ENCODE results near the gene TCEA3. TPM values are rescaled to one million over a fixed set of nuclear protein-coding genes. Genes with fewer than 3 reads are reported as not detected.
"Not testable (repeated sequence)": the region's sequence is repeated elsewhere in the genome, so short reads cannot be mapped to it uniquely, and the experiment has no call there.

TCEA3 gene
- total RNA-seq, 1 experiment from 2014 or later: not detected

DNA sequence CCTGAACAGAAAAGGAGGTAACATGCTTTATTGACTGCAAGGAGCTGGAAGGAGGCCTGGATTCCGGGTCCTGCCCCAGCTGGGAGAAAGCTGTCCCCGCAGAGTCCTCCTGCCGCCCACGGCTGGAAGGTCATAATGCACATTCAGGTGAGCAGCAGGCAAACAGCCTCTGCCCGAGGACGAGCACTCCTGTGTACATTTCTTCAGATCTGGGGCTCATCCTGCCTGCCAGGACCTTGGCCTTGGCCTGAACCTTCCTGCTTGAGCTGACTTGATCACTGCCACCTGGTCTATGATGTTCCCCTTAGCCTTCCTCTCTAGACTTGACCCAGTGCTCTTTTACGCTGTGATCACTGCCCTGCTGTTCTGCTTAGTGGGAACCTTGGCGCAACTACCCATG, 37.1 kb downstream of the TCEA3 start:
- DNase-seq: no peak
- no peak overlapping the region for H3K4me3 ChIP-seq
- no peaks in the 10 kb centered on the region for H3K36me3 ChIP-seq
- H3K27me3 ChIP-seq: no peaks in the 10 kb centered on the region
- no peaks in the 10 kb centered on the region for H3K9me3 ChIP-seq

DNA sequence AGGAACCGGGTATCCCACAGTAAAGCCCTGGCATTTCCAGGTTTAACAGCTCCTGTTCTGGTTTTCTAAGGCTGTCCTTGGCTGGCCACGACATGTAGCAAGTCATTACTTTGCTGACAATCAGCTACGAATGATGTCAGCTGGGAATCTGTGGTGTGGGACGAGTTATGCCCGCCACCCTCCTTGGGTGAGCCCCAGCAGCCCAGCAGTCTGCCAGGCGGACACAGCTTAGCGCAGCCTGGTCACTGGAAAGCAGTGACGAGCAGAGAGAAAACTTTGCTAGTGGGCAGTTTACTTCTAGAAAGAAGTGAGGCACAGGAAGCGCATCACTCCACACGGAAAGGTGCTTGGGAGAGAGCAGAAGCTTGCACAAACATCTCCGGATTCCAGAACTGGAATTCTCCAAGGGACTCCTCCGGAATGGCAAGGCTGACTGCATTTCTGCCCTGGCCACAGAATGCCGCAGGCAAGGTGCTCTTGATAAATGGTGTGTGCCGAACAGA, 39.4 kb downstream of the TCEA3 start:
- DNase-seq: no peak
- Histone ChIP-seq H3K4me3 (no peak overlapping the region), H3K27me3 (no peaks in the 10 kb centered on the region), H3K9me3 (no peaks in the 10 kb centered on the region), H3K36me3 (no peaks in the 10 kb centered on the region)

DNA sequence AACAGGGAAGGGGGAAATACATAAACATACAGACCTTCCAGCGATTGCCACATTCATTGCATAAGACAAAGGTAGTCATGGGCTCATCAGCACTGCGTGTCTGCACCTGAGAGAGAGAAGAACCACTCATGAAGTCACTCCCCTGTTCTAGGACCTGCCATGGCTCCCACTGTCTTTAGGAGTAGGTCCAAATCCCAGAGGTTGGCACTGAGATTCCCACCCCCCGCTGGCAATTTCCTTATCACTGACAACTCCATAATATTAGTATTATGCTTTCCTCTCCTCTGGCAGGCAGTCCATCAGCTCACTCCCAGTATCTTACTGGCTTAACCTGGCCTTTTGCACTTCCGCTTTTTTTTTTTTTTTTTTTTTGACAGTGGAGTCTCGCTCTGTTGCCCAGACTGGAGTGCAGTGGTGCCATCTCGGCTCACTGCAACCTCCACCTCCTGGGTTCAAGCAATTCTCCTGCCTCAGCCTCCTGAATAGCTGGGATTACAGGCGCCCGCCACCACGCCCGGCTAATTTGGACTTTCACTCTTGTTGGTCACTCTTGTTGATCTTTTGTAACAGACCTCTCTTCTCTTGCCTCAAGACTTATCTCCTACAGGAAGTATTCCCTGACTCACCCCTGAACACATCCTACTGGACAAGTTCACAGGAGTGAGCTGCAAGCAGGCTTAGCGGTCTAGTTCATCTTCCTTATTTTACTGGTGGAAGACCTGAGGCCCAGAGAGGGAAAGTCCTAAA, 40.1 kb downstream of the TCEA3 start:
- Histone ChIP-seq H3K9me3 (no peaks in the 10 kb centered on the region), H3K36me3 (no peaks in the 10 kb centered on the region), H3K27me3 (no peaks in the 10 kb centered on the region), H3K4me3 (no peak overlapping the region)
- peak; percentile 27 for DNase-seq

DNA sequence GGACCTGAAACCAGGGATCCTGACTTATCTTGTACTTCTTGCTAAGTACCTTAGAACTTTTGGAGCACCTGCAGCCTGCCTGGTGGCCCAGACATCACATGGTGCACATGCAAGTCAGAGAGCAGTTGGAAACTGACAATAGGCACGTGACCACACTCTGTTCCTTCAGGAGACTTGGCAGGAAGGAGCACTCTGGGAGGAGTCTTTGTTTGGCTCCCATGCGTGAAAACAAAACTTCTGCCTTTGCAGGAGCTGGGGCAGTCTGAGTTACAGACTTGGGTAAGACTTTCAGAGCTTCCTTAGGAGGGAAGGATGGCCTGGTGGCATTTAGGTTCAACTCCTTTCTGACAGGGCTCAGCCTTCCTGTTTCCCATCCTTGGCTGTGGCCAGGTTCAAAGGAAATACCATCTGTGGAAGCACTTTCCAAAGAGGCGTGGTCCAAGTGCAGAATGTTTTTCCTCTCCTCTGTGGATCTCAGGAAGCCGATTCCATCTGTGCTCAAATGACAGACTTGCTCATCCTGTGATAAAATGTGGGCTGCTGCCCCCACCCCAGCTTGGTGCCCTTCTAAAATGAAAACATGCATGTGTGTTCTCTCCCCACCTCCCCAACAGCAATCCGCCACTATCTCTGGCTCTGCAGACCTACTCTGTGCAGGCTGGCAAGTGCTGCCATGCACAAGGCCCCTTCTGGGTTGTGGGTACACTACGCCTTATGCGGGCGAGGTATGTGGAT, 40.8 kb downstream of the TCEA3 start:
- DNase-seq: peak; percentile 14
- Histone ChIP-seq H3K4me3 (no peak overlapping the region), H3K36me3 (no peaks in the 10 kb centered on the region)

DNA sequence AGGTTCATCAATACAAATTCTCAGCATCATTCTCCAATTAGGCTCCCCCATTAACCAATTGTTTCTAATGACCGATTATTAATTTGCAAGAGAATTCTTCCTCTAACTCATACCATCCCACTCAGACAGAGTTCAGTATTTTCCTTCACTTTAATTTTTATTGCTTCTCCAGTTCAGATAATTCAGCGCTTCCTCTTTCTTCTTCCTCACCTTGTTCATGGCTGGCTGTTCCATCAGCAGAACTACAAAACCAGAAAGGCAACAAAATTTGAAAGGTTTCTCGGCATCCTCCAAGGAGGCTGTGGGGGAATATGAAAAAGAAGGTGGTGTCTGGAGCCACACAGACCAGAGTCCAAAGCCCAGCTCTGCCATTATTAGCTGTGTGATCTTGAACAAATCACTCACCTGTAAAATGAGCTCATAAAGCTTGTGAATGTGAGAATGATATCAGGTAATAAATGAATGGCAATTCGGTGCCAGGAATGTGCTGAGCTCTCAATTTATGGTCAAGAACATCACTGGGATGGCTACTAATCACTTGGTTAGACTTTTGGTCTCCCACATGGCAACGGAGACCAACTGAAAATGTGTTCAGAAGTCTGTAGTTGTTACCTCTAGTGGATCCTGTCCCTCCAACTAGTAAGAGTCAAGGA, 43.2 kb downstream of the TCEA3 start:
- Histone ChIP-seq H3K27me3 (no peaks in the 10 kb centered on the region), H3K9me3 (no peaks in the 10 kb centered on the region), H3K36me3 (no peaks in the 10 kb centered on the region), H3K4me3 (no peak overlapping the region)
- DNase-seq: no peak

More for the DNA sequence above, 40.8 kb downstream of the TCEA3 start:
- Histone ChIP-seq H3K27me3 (no peaks in the 10 kb centered on the region), H3K9me3 (no peaks in the 10 kb centered on the region)

DNA sequence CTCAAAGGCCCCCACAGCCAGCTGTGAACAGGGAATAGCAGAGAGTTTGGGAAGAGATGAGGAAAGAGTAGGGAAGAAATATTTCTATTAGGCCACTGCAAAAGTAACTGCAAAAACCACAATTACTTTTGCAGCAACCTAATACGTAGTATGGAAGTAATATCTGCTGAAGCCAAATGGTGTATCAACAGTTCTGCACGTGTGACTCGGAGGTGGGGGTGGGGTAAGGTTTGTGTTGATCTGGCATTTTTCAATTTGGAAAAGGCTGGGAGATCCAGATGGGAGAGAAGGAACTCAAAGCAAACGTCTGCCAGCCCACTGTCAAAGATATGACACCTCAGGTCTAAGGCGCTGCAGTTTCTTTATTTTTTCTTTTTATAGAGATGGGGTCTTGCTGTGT, 43.8 kb downstream of the TCEA3 start:
- H3K4me3 ChIP-seq: no peak overlapping the region
- H3K36me3 ChIP-seq: no peaks in the 10 kb centered on the region
- no peaks in the 10 kb centered on the region for H3K9me3 ChIP-seq
- H3K27me3 ChIP-seq: no peaks in the 10 kb centered on the region
- DNase-seq: no peak

DNA sequence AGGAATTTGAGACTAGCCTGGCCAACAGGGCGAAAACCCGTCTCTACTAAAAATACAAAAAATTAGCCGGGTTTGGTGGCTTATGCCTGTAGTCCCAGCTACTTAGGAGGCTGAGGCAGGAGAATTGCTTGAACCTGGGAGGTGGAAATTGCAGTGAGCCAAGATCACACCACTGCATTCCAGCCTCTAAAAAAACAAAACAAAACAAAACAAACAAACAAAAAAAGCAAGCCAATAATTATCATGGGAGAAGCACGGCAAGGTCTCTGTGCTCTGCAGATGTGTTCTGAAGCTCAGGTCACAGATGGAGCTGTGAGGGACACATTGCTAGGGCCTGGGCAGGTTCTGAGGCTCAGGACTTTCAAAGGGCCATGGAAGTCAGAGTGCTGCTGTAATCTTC, 44.3 kb downstream of the TCEA3 start:
- DNase-seq, H3K27me3 ChIP-seq, H3K9me3 ChIP-seq, H3K36me3 ChIP-seq, H3K4me3 ChIP-seq: not testable (repeated sequence)

DNA sequence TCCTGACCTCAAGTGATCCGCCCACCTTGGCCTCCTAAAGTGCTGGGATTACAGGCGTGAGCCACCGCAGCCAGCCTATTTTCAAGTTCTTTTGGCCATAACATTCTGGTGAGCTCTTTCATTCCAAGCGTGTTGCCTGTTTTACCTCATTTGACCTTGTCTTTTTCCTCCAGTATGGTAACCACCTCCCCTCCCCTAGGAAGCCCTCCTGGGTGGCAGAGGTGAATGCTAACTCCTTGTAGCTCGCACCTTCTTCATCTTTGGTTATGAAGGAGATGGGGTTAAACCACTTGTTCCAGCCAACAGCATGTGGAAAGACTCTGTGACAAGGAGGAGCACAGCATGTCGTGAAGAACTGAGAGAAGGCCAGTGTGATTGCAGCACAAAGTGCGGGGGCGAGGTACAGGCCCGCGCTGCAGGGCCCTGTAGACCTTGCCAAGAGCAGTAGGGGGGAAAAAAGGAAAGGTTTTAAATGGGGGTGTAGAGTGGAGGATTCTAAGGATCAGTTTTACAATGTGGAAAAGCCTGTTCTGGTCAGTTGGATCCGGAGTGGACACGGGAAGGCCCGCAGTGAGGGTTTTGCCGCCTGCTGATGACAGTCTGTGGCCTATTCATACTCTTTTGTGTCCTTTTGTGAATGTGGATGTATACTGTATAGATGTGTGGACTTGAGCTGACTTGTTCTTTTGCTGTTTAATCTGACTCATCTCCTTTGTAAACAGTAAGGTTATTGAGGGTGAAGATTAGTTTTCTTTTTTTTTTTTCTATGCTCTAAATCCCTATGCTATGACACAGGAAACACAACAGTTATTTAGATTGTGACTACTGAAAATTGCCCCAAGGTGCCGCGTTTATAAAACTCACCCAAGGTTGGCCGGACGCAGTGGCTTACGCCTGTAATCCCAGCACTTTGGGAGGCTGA, 47.4 kb downstream of the TCEA3 start:
- Histone ChIP-seq H3K27me3 (no peaks in the 10 kb centered on the region), H3K9me3 (no peaks in the 10 kb centered on the region), H3K4me3 (no peak overlapping the region), H3K36me3 (no peaks in the 10 kb centered on the region)
- peak; percentile 85 for DNase-seq

DNA sequence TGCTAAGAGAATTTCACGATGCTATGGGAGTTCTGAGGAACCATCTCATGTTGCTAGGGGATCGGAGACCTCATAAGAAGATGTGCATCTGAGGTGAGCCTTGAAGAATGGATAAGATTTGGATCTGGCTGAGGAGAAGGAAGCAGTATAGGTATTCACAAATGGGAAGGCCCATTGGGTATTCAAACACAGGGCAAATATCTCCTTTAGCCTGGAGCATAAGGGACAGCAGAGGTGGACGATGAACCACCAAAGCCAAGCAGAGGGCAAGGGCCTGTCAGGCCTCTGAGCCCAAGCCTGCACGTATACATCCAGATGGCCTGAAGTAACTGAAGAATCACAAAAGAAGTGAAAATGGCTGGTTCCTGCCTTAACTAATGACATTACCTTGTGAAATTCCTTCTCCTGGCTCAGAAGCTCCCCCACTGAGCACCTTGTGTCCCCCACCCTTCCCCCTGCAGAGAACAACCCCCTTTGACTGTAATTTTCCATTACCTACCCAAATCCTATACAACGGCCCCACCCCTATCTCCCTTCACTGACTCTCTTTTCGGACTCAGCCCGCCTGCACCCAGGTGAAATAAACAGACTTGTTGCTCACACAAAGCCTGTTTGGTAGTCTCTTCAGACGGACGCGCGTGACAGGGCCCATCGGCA, 50.3 kb downstream of the TCEA3 start:
- not testable (repeated sequence) for H3K36me3 ChIP-seq, DNase-seq, H3K27me3 ChIP-seq, H3K9me3 ChIP-seq, H3K4me3 ChIP-seq

DNA sequence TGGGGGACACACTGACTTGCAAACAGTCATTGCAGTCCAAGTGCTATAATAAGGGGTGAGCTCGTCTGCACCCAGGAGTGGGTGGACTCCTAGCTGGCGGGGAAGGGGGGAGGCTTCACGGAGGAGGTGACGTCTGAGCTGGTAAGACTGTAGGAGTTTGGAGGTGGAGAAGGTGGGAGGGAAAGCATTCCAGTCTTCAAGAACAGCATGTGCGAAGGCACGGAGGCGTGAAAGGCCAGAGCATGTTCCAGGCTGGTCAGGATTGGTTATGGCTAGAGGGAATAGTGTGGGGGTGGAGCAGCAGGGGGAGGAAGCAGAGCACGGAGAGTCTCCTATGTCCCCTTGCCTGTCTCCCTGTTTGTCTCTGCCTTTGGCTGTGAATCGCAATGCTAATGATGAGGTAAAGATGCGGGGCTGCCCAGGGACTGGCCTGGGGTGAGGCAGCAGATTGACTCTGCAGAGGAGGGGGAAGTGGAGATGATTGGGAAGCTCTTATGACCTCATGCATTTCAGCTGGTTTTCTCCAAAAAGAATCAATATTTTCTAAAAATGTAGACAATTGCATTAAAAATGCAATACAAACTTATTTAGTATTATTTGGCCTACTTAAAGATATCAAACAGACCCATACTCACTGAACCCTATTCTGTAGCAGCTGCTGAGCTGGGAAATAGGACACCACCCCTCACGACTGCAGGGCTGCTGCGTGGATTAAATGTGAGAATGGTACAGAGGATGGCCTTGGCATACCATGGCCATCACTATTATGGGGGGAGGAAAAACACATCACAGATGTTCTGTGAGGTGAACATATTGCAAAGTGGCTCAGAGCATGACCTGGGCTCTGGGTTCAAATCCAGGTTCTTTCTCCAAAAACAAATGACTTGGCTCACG, 52.3 kb downstream of the TCEA3 start:
- peaks cover 4% of the 10 kb centered on the region for H3K36me3 ChIP-seq
- no peak for DNase-seq
- peaks cover 2% of the 10 kb centered on the region; the same call in 1 of the 2 replicates for H3K9me3 ChIP-seq
- no peak overlapping the region for H3K4me3 ChIP-seq
- H3K27me3 ChIP-seq: no peaks in the 10 kb centered on the region

DNA sequence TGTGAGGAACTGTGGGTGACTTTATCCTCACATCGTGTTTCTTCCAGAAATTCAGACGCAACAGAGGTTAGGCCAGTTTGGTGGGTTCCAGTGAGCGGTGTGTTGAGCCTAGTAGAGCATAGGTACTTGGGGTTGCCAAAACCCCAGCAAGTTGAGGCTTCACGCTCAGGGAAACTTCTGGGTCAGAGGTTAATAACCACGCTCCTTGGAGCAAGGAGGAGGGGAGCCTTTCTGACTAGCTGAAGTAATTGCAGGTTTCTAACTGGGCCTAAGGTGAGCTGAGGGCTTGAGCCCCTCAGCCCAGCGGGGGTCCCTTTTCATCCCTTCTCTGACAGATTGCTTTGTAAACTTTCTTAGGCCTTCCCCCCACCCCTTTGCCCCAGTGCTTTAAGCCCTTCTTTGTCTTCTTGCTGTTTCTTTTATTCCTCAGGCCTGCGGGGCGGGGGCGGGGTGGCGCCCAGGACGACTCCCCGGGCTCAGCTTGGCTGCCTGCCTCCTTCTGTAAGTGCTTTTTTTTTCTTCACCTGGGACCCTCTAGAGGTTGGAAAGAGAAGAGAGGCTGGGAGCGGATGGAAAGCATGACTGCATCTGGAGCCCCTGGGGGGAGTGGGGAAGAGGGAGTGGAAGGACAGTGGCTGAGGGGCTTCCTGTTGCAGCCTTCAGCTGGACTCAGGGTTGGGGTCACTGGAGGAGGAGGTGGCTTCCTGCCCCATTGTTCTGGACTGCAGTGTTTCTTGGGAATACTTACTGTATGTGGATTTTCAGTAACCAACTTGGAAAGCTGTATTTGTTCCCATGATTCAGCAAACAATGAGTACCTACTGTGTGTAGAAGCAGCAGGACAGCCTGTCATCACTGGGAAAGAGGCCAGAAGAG, 53.6 kb downstream of the TCEA3 start:
- H3K27me3 ChIP-seq: no peaks in the 10 kb centered on the region
- peak overlapping the region; percentile 74; the same call in 1 of the 2 replicates for H3K4me3 ChIP-seq
- peaks cover 16% of the 10 kb centered on the region for H3K36me3 ChIP-seq
- peaks cover 15% of the 10 kb centered on the region for H3K9me3 ChIP-seq
- DNase-seq: no peak

DNA sequence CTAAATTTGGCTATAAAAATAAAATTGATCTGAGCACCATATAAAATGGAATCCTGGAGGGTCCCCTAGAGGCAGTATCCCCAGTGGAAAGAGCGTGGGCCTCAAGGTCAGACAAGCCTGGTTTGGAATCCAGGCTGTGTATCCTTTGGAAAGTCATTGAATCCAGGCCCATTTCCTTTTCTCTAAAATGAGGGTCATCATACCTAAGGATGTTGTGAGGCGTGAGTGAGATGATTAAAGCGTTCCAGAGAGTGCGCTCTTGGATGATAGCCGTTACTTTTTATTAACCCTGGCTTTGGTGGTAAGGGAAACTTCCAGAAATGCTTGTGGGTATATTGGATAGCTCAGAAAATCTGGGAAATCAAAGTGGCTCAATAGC, 54.2 kb downstream of the TCEA3 start:
- Histone ChIP-seq H3K4me3 (peak overlapping the region; percentile 74), H3K36me3 (peaks cover 23% of the 10 kb centered on the region), H3K9me3 (peaks cover 19% of the 10 kb centered on the region), H3K27me3 (no peaks in the 10 kb centered on the region)
- DNase-seq: no peak

DNA sequence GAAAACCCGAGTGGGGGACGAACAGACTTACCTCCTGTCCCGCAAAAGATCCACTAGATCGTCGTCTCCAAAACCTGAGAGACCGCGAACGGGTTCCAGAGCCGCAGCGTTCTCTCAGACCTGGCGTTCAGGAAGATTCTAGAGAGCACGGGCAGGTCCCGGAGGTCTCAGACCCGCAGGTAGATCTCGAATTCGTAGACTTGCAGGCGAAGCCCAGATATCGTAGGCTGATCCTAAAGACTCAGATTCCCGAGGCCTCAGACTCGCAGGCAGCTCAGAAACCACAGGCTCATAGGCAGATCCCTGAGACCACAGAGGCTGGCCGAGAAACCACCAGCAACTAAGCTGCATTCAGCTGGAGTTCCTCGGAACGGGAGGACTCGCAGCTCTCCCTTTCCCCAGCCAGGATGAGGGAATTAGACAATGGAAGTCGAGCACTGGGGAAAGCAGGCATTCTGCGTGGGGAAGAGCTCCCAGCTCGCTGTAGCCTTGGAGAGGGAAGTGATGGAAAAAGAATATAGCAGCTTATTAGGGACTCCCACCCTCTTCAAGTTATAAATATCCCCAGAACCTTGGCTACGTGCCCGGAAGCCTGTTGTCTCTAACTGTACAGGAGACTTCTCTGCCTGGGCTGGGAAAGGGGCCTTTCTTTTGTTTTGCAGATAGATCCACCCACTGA, 55.1 kb downstream of the TCEA3 start, which contains the start of gene ZNF436:
ZNF436 (minus strand) TSS at position 502 of the 679 bp plus-strand sequence. CDS start 1,831 bp downstream, outside the sequence.
- Histone ChIP-seq H3K4me3 (peak within 1 kb of the TSS; percentile 74), H3K36me3 (peaks cover 29% of the 10 kb centered on the region), H3K27me3 (no peaks in the 10 kb centered on the region), H3K9me3 (peaks cover 24% of the 10 kb centered on the region)
- peak; percentile 75 for DNase-seq

Data from MG63 (cell line).